GM19397 (cell line): Measurements from ENCODE around the gene MAP2K5.

ENCODE experiments used
- ATAC-seq: cut with Tn5 transposase; IDR thresholded peaks from one replicate; pipeline ENCODE4 v1.9.1; 2021; ENCODE audit warnings: mild to moderate bottlenecking, moderate library complexity; ENCODE audit not compliant: unreplicated experiment

Gene MAP2K5

DNA sequence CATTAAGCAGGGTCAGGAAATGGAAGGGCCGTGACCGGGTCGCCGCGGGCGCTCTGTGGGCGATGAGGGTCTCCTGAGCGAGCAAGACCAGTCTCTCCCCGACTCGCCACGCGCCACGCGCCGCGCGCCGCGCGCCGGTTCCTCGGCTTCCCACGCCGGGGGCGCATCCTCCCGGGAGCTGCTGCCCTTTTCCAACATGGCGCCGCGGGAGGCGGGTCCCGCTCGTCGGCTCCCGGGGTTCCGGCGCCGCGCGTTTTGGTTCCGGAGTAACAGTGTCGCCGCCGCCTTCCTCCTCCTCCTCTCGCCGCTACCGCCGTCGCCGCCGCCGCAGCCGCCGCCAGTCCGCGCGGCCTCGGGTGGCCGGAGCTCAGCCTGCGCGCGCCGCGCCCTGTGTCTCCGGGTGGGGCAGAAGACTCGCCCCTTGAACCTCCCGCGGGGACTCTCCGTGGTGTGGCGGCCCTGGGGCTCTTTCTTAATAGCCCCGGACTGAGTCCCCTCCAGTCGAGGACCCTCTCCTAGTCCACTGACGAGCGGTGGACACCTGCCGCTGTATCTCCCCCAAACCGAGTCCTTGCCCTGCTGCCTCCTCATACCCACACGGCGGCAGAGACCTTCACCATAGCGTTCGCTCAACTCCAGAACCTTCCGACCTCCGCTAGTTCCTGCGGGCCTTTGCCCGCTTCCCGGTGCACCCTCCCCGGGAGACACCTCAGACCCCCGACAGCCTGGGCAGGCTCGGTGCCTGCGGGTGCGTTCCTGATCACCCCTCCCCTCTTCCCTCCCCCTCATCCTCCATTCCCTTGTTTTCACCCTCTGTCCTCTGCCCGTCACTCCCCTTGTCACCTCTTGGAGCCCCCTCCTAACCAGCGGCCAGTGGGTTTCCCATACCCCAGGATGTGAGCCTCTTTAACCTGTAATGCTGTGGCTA is at the start of gene MAP2K5:
Gene MAP2K5, plus strand, starts transcription at position 284 of the 928 bp plus-strand sequence. Its CDS starts 633 bp downstream, at position 917.
- peak; percentile 52 for ATAC-seq

DNA sequence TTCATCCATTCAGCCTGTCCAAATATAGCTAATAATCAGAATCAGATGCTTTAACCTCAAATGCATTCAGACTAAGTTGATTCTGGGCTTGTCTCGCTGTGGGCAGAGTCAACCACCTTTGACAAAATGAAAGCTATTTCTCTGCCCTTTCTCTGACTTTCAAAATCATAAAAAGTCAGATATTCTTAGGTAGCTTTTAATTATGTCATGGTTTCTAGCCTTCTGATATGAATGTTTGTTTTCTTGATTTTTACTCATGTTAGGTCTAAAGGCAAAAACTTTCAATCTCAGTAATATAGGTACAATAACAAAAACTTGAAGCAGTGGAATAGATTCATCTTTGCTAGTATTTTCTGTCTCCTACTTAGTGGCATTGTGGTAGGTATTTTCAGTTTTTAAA is 46.9 kb upstream of the MAP2K5 start:
- ATAC-seq, result no peak

DNA sequence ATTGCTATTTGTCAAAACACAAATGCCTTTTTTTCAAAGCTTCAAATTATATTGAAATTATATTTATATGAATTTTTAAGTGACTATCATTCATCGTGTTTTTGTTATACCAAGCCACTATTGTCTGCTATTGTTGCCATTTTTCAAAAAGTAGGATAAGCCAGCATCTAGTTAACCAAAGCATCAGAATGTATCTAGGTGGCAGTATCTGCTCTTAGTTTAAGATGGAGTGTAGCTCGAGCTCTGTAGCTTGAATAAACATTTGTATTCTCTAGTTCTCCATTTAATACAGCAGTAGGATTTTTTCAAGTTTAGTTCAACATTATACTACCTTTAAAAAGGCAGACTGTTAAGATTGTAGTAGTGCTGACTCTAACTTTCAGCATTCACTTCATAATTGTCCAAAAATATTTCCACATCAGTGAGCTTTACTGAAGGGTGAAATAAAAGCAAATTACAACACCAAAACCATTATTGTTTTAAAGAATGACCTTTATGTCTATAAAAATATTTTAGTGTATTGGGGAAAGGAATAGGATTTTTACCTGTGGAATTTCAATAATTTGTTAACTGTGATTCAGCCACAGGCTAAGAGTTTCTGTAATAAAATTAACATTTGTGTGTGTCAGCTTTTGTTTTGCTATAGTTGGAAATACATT is 41.2 kb upstream of the MAP2K5 start:
- ATAC-seq, result no peak

- no peak for ATAC-seq
Observed at GRCh38 chr15:67501836-67502461, 40.6 kb upstream of the MAP2K5 start.

- ATAC-seq, result no peak
Observed at GRCh38 chr15:67504056-67504455, 38.4 kb upstream of the MAP2K5 start.

- ATAC-seq, result no peak
Observed at GRCh38 chr15:67504796-67505195, 37.7 kb upstream of the MAP2K5 start.

GRCh38 chr15:67505675-67506572 is 36.6 kb upstream of the MAP2K5 start:
- ATAC-seq, result no peak

- no peak for ATAC-seq
Observed at GRCh38 chr15:67506775-67507747, 35.4 kb upstream of the MAP2K5 start.

GRCh38 chr15:67508407-67508806 is 34.1 kb upstream of the MAP2K5 start:
- no peak for ATAC-seq

DNA sequence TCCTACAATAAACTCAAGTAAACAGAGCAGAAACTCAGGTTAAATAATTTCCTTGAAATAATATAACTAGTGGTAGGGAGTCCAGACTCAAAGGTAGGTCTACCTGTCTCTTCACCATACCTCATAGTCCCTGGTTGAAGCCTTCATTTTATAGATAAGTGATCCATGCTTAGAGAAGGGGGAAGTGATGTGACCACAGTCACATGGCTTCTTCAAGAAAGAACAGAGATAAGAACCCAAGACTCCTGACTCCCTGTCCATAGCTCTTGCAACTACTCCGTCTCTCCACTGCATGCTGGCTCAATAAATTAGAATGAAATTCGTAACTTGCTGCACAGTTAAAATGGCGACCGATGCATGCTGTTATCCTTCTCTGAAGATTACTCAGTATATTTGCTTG is 32.6 kb upstream of the MAP2K5 start:
- ATAC-seq, result no peak

DNA sequence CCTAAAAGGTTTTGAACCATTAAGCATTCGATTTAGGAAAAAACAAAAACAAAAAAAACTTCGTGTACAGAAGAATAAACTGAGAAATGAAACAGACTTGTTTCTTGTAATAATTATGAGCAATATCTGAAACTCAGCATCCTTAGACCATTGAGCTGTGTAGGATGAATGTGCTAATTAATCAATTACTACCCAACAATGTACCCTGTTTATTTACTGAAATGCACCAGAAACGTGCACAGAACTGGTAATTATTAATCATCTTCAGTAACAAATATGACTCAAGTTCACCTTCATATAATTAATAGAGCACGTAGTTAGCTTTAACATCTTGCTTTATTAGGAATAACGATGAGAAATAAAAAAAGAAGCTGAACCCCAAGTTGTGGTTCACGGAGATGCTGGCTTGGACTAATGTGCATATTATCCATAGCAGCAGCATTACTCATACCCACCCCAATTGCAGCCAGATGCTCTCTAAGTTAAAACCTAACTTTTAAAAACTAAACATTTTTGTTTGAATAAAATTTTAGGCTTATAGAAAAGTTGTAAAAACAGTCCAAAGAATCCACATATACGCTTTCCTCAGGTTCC is 31.8 kb upstream of the MAP2K5 start:
- no peak for ATAC-seq

- ATAC-seq, result no peak
Observed at GRCh38 chr15:67511606-67512005, 30.9 kb upstream of the MAP2K5 start.

DNA sequence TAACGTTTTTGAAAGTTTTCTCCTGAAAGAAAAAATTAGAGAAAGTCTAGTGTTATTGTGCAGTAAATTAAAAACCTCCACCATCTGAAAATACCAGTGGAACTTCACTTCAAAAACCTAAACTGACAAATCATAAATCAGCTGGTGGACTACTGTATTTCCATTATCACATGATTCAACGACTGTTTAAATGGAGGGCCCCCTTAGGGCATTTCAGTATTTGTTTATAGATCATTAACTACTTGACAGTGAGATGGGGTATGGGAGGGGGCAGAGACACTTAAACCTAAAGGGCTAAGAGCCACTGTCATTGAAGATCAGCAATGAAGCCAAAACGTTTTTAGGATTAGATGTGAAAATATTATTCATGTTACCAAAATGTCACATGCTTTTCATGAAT is 30.4 kb upstream of the MAP2K5 start:
- ATAC-seq, result no peak

DNA sequence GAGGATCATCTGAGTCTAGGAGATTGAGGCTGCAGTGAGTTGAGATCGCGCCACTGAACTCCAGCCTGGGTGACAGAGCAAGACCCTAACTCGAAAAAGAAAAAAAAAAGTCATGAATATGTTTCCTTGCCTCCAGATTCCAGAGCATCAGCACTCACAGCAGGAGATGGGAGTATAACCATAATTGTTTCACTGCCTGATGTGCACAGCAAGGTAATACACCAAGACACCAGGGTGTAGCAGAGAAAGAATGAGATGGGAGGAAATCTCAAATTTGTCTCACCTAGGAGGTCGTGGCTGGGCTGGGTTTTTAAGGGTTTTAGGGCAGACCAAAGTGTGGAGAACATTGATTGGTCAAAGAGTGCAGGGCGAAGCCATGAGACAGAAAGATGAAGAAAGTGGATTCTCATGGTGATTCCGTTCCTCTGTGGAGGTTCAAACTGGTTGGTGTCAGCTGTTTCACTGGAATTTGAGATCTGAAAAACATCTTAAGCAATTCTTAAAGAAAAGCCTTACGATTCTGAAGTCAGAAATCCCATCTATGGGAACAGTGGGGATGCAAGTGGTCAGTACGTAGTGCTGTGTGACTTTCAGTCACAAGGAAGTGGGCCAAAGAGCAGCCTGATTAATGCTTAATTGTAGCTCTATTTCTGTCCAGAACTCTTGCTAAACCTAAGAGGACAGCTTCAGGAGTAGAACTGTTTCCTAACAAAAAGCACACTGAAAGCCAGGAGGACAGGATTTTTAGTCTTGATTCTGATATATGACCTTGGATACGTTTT is 29.4 kb upstream of the MAP2K5 start:
- no peak for ATAC-seq

GRCh38 chr15:67515090-67515489 is 27.4 kb upstream of the MAP2K5 start:
- no peak for ATAC-seq

GRCh38 chr15:67515557-67515956 is 26.9 kb upstream of the MAP2K5 start:
- ATAC-seq, result no peak

- ATAC-seq, result no peak
Observed at GRCh38 chr15:67520321-67521028, 22.0 kb upstream of the MAP2K5 start.
